SK-N-SH (cell line): ENCODE data around the gene BRWD1.

Source experiments
- CHD2 ChIP-seq: fragments of 150-350 bp; IDR thresholded peaks from 2 replicates; pipeline ENCODE4 v1.6.1; 2018; ENCODE audit warnings: low read length; ENCODE audit not compliant: partially characterized antibody
- POLR2AphosphoS5 ChIP-seq: IDR thresholded peaks from 2 replicates; pipeline ENCODE4 v1.6.1; 2012; ENCODE audit warnings: low read depth, low read length
- TF ChIP-seq, protein P1 (sequence below): fragments of 200-600 bp; sonication (generic); IDR thresholded peaks from 2 replicates; pipeline ENCODE4 v1.6.1; 2017; ENCODE audit warnings: antibody characterized with exemption, mild to moderate bottlenecking, moderate library complexity

- TF ChIP-seq, protein P1, sequence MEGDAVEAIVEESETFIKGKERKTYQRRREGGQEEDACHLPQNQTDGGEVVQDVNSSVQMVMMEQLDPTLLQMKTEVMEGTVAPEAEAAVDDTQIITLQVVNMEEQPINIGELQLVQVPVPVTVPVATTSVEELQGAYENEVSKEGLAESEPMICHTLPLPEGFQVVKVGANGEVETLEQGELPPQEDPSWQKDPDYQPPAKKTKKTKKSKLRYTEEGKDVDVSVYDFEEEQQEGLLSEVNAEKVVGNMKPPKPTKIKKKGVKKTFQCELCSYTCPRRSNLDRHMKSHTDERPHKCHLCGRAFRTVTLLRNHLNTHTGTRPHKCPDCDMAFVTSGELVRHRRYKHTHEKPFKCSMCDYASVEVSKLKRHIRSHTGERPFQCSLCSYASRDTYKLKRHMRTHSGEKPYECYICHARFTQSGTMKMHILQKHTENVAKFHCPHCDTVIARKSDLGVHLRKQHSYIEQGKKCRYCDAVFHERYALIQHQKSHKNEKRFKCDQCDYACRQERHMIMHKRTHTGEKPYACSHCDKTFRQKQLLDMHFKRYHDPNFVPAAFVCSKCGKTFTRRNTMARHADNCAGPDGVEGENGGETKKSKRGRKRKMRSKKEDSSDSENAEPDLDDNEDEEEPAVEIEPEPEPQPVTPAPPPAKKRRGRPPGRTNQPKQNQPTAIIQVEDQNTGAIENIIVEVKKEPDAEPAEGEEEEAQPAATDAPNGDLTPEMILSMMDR = no peak
- TF ChIP-seq CHD2 (no peak), POLR2AphosphoS5 (no peak)
Measured at GRCh38 chr21:39152271-39152670, 161.2 kb downstream of the BRWD1 start.
